GM12864 (cell line): ENCODE measurements around the gene CHAC2.

Source experiments
- DNase-seq: peaks from one replicate; pipeline ENCODE4 v3.0.0-alpha.2; 2011; ENCODE audit warnings: low read depth
- H3K4me3 ChIP-seq: 2 replicates; pipeline ENCODE4 v1.5.1; 2011; ENCODE audit warnings: mild to moderate bottlenecking, low read depth, low read length, control low read depth
- CTCF ChIP-seq: IDR thresholded peaks from 2 replicates; pipeline ENCODE4 v1.5.1; 2011; ENCODE audit warnings: low read depth, mild to moderate bottlenecking, moderate library complexity, low read length, control low read depth, inconsistent platforms; ENCODE audit errors: missing control alignments

Gene CHAC2

GRCh38 chr2:53811601-53812000 lies 44.0 kb downstream of the CHAC2 start:
- TF ChIP-seq CTCF: no peak
- no peak overlapping the region for H3K4me3 ChIP-seq
- no peak for DNase-seq

DNA sequence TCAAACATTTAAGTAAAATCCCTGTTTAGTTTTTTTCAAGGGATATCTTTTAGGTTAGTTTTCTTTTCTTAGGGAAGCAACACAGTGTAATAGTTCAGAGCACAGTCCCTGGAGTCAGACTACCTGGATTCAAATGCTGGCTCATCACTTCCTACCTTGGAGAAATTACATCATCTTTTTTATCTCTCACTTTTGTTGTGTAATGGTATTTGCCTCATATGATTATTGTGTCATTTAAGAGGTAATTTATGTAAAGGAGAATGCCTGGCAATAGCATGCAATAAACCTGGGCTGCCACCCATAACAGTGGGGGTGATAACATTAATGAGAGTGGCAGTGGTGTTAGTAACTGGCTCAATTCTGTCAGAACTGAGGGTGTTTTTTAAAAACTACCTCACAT lies 45.5 kb downstream of the CHAC2 start:
- no peak for TF ChIP-seq CTCF
- no peak overlapping the region for H3K4me3 ChIP-seq
- DNase-seq: no peak

- no peak overlapping the region for H3K4me3 ChIP-seq
- DNase-seq: no peak
- TF ChIP-seq CTCF: no peak
Measured at GRCh38 chr2:53818854-53819435, 51.3 kb downstream of the CHAC2 start.

DNA sequence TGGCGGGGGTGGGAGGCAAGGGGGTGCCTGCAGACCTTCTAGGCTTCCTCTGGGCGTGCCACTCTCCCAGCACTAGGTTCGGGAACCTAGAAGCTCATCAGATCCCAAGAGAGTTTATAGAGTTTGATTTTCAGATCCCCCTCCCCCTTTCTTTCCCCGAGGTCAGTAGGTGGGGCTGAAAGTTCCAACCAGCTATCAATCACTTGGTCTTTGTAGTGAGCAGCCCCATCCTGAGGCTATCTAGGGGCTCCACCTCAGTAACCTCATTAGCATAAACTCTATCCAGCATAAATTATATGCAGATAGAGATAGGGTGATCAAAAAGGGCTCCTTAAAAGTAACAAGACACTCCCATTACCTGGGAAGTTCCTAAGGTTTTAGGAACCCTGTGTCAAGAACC lies 52.0 kb downstream of the CHAC2 start:
- TF ChIP-seq CTCF: no peak
- H3K4me3 ChIP-seq: no peak overlapping the region
- DNase-seq: no peak

- no peak for DNase-seq
- no peak for TF ChIP-seq CTCF
- H3K4me3 ChIP-seq: no peak overlapping the region
Measured at GRCh38 chr2:53820048-53820447, 52.4 kb downstream of the CHAC2 start.

DNA sequence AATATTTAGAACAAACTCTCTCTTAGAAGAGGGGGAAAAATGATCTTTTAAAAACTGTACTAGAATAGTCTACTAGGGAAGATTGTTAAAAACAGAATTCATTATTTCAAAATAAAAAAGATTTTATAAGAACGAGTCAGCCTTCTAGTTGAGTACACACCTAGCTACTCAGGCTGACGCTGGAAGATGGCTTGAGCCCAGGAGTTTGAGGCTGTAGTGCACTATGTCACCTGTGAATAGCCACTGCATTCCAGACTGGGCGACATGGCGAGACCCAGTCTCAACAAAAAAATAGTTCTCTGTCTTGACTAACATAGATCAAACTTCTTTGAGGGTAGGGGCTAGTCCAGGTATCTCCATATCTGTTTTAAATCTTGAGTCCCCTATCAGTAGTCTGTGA lies 53.1 kb downstream of the CHAC2 start:
- no peak for TF ChIP-seq CTCF
- DNase-seq: no peak
- no peak overlapping the region for H3K4me3 ChIP-seq

- TF ChIP-seq CTCF: no peak
- H3K4me3 ChIP-seq: no peak overlapping the region
- DNase-seq: no peak
Measured at GRCh38 chr2:53821810-53822209, 54.2 kb downstream of the CHAC2 start.
